Uterus (tissue), 4 donors: ENCODE results near the gene CRABP1. TPM values are rescaled to one million over a fixed set of nuclear protein-coding genes. Genes with fewer than 3 reads are reported as not detected.

ENCODE experiments used
- DNase-seq, 2 donors: peaks; one replicate each; pipeline ENCODE4 v3.0.0-alpha.2; 2019 to 2020
- H3K27ac ChIP-seq, 2 donors: fragments of 200-600 bp; sonication (generic); 1 replicate in 1 of 2; 2 replicates in 1 of 2; pipeline ENCODE4 v1.5.1; 2016 to 2018
- H3K27me3 ChIP-seq, 2 donors: fragments of 200-600 bp; sonication (generic); one replicate each; pipeline ENCODE4 v1.5.1; 2018 to 2019; ENCODE audit warnings: control low read depth in 1 of 2
- H3K36me3 ChIP-seq, 2 donors: fragments of 200-600 bp; sonication (generic); one replicate each; pipeline ENCODE4 v1.5.1; 2019; ENCODE audit warnings: control low read depth in 1 of 2
- H3K4me1 ChIP-seq, 2 donors: fragments of 200-600 bp; sonication (generic); one replicate each; pipeline ENCODE4 v1.5.1; 2018 to 2019; ENCODE audit warnings: control low read depth in 1 of 2
- H3K4me3 ChIP-seq, 2 donors: fragments of 200-600 bp; sonication (generic); 1 replicate in 1 of 2; 2 replicates in 1 of 2; pipeline ENCODE4 v1.5.1; 2018 to 2019; ENCODE audit warnings: mild to moderate bottlenecking in 1 of 2
- H3K9me3 ChIP-seq, 2 donors: fragments of 200-600 bp; sonication (generic); one replicate each; pipeline ENCODE4 v1.5.1; 2019; ENCODE audit warnings: control low read depth in 1 of 2
- POLR2A ChIP-seq, 2 donors: fragments of 450-650 bp; IDR thresholded peaks; one replicate each; pipeline ENCODE4 v1.6.1; 2016; ENCODE audit warnings: antibody characterized with exemption in 2 of 2, mild to moderate bottlenecking in 1 of 2, moderate library complexity in 1 of 2
- intact Hi-C: fragments of 100-400 bp; cut with DNase I; formaldehyde crosslinking; loops from one replicate; pipeline ENCODE4 v1.15.1; 2023; ENCODE audit warnings: low total_unique reads
- total RNA-seq, 4 donors: library from RNA; depleted of rRNA in 3 of 4; stranded (reverse); fragments of >200 nt in 3 of 4; gene quantifications; one replicate each; pipeline versions ENCODE4 v1.1.0 to v1.2.4, GENCODE V29; 2014 to 2023
- TF ChIP-seq, protein P1 (sequence below), 4 experiments: fragments of 200-600 bp in 2 of 4; fragments of 450-650 bp in 2 of 4; sonication (generic) in 2 of 4; IDR thresholded peaks; one replicate each; pipeline ENCODE4 v1.5.1; 2016 to 2019; ENCODE audit warnings: antibody characterized with exemption in 4 of 4, mild to moderate bottlenecking in 2 of 4, moderate library complexity in 1 of 4
- donor health status: DM: yes; HTN: yes; CAD: no.

CRABP1 gene
- total RNA-seq, 4 donors from 2014 or later = 3.4 TPM; not detected in 3

DNA sequence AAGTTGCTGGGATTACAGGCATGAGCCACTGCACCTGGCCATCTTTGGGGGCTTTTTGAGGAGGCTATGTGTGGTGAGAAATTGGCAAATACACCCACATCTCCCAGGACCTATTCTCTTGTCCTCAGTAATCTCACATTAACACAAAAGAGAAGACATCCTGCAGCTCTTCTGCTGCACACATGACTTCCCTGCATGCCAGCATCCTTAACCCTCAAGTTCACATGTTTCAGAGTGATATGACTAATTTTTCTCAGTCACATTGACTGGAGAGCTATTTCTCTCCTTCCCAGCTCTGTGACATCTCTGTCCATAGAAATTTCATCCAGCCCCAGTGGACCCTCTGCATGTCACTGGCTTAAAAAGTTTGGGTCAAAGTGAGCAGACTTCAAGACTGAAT is 38.8 kb upstream of the CRABP1 start:
- Histone ChIP-seq H3K4me3 (no peak overlapping the region), H3K36me3 (no peaks in the 10 kb centered on the region), H3K4me1 (peaks cover 0 to 10% of the 10 kb centered on the region in 2 donors), H3K27me3 (no peaks in the 10 kb centered on the region), H3K27ac (no peak overlapping the region), H3K9me3 (no peaks in the 10 kb centered on the region)
- no peak for DNase-seq
- intact Hi-C loops = no loop called here
- TF ChIP-seq, protein P1, sequence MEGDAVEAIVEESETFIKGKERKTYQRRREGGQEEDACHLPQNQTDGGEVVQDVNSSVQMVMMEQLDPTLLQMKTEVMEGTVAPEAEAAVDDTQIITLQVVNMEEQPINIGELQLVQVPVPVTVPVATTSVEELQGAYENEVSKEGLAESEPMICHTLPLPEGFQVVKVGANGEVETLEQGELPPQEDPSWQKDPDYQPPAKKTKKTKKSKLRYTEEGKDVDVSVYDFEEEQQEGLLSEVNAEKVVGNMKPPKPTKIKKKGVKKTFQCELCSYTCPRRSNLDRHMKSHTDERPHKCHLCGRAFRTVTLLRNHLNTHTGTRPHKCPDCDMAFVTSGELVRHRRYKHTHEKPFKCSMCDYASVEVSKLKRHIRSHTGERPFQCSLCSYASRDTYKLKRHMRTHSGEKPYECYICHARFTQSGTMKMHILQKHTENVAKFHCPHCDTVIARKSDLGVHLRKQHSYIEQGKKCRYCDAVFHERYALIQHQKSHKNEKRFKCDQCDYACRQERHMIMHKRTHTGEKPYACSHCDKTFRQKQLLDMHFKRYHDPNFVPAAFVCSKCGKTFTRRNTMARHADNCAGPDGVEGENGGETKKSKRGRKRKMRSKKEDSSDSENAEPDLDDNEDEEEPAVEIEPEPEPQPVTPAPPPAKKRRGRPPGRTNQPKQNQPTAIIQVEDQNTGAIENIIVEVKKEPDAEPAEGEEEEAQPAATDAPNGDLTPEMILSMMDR (IDR thresholded peaks at IDR 0.05) = no peak
- TF ChIP-seq POLR2A (IDR thresholded peaks at IDR 0.05) = no peak

DNA sequence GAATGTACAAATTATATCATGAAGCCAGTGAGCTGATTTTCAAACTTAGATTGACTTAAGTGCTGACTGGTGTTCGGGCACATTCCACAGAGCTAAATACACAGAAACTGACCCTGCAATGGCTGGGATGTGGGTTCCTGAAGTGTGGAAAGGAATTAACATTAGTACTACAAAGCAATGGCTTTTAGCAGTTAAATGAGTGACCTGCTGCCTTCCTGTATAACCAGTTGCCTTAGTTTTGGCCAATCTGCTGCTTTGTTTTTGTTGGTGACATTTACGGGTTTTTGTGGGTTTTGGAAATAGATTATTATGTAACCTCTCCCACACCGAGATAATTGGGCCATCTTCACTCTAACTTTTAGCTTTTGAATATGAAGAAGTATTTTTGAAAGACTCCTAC is 38.3 kb upstream of the CRABP1 start:
- Histone ChIP-seq H3K4me1 (peaks cover 0 to 10% of the 10 kb centered on the region in 2 donors), H3K4me3 (no peak overlapping the region), H3K27ac (no peak overlapping the region), H3K27me3 (no peaks in the 10 kb centered on the region), H3K36me3 (no peaks in the 10 kb centered on the region), H3K9me3 (no peaks in the 10 kb centered on the region)
- TF ChIP-seq, protein P1 (IDR thresholded peaks at IDR 0.05) = no peak
- TF ChIP-seq POLR2A (IDR thresholded peaks at IDR 0.05) = no peak
- no peak for DNase-seq
- intact Hi-C loops = no loop called here

DNA sequence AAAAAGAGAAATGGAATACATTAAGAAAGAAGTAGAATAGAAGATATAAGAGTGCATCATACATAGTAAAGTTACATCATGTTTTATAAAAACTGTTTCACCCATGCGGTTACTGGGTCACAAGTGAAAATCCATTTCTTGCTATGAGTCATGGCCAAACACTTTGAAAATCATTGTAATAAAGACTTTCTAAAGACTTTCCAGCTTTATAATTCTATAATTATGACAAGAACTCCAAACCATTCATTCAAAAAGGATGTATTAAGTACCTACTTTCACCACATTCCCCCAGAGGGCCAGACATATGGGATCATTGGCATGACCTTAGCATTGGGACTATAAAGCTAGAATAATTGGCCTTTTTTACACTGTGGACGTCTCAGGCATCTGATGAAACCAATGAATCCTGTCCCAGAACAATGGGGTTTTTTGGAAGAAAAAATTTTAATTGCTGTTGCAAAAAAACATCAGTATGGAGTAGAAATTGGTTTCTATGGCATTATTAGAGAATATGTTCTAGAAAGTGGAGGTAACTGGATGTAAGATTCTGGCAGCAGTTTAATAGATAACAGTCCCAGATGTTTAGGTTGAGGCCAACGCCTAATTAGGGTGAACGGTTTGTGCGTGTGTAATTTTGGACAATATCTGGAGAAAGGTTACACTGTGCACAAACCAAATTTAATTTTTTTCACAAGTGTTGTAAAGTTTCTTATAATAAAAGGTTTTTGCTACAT is 37.4 kb upstream of the CRABP1 start:
- Histone ChIP-seq H3K4me3 (no peak overlapping the region), H3K4me1 (peaks cover 0 to 4% of the 10 kb centered on the region in 2 donors), H3K27me3 (no peaks in the 10 kb centered on the region), H3K36me3 (no peaks in the 10 kb centered on the region), H3K9me3 (no peaks in the 10 kb centered on the region), H3K27ac (no peak overlapping the region)
- DNase-seq = no peak
- TF ChIP-seq, protein P1 (IDR thresholded peaks at IDR 0.05) = no peak
- TF ChIP-seq POLR2A (IDR thresholded peaks at IDR 0.05) = no peak
- intact Hi-C loops = no loop called here

DNA sequence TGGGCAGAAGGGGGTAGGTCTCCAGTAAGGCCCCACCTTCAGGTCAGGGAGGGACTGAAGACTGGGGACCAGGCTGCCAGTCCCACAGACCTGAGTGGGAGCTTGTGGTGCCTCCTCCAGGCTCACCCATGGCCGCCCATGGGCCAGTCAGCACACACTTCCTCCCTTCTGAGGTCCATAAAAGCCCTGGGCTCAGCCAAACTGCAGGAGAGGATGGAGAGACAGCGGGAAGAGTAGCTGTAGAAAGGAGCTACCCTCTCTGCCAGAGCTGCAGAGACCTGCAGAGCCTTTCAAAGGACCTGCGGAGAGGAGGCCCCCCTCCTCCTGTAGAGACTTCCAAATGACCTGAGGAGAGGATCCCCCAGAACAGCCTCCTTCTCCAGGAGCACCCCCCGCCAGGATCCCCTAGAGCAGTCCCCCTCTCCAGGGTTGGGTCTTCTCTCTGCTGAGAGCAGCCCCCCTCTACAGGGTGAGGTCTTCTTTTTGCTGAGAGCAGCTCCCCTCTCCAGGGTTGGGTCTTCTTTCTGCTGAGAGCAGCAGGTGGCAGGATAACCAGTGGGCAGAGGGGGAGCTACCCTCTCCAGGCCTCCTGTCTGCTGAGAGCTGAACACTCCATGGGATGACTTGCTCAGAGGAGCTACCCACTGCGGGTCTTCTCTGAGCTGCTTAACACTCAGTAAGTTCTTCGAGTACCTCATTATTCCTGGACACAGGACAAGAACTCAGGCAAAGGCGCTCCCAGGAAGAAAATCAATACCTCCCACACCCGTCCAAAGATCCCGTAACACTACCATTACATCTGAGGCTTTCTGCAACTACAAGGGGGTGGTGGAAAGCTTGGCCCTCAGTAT is 35.7 kb upstream of the CRABP1 start:
- Histone ChIP-seq H3K4me3 (no peak overlapping the region), H3K27ac (no peak overlapping the region), H3K27me3 (no peaks in the 10 kb centered on the region), H3K36me3 (no peaks in the 10 kb centered on the region), H3K9me3 (no peaks in the 10 kb centered on the region), H3K4me1 (no peaks in the 10 kb centered on the region)
- DNase-seq = no peak
- intact Hi-C loops = no loop called here
- TF ChIP-seq POLR2A (IDR thresholded peaks at IDR 0.05) = no peak
- TF ChIP-seq, protein P1 (IDR thresholded peaks at IDR 0.05) = no peak

DNA sequence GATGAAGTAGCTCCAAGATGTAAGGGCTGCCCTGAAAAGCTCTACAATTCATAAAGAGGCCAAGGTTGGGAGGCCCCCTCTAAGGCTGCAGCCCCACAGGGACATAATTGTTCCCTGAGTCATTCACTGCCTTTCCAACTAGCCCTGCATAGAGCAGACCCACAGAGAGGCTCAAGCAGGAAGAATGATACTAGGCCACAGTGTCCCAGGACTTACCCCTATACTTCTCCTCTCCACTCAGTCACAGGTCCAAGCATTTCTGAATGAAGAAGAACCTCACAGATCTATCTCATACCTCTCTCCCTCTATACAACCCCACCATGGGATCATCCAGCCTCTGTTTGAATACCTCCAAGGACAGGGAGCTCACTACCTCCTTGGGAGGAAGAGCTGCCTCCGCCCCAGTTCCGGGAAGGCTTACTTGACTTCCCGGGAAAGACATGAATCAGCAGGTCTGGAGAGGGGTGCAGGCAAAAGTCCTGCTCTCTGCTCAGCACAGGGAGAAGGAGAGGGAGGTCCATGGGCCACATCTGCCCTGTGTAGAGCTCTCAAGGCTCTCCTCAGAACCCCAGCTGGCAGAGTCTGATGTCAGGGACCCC is 33.9 kb upstream of the CRABP1 start:
- Histone ChIP-seq H3K4me1 (no peaks in the 10 kb centered on the region), H3K27ac (no peak overlapping the region), H3K27me3 (no peaks in the 10 kb centered on the region), H3K4me3 (no peak overlapping the region), H3K36me3 (no peaks in the 10 kb centered on the region), H3K9me3 (no peaks in the 10 kb centered on the region)
- intact Hi-C loops = no loop called here
- TF ChIP-seq, protein P1 (IDR thresholded peaks at IDR 0.05) = no peak
- TF ChIP-seq POLR2A (IDR thresholded peaks at IDR 0.05) = no peak
- no peak for DNase-seq
